GM12892 (cell line): ENCODE measurements around the gene RAB15.

Source experiments
- POLR2A ChIP-seq: IDR thresholded peaks from 2 replicates; pipeline ENCODE4 v1.6.1; 2011; ENCODE audit warnings: low read depth, low read length, control low read depth
- POLR2AphosphoS5 ChIP-seq: IDR thresholded peaks from 2 replicates; pipeline ENCODE4 v1.6.1; 2011; ENCODE audit warnings: low read depth, low read length, control low read depth

DNA sequence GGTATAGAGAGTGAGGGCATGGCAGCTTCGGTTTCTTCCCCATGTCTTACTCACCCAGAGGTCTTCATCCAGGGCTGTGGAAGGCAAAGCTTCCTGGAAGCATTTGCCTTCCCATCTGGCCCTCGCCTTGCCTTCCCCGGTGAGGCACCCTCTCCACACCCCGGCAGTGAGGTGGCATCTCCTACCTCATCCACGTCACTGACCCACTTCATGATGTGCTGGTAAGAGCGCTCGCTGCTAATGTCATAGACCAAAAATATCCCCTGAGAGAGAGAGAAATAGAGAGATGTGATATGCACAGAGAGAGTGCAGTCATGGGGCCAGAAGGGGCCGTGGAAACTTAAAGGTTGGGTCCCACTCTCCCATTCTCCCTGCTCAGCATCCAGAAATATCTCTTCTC, 21.2 kb downstream of the RAB15 start:
- TF ChIP-seq POLR2A (no peak), POLR2AphosphoS5 (no peak)
